Measurements from ENCODE around the gene TGFBR3.

DNA sequence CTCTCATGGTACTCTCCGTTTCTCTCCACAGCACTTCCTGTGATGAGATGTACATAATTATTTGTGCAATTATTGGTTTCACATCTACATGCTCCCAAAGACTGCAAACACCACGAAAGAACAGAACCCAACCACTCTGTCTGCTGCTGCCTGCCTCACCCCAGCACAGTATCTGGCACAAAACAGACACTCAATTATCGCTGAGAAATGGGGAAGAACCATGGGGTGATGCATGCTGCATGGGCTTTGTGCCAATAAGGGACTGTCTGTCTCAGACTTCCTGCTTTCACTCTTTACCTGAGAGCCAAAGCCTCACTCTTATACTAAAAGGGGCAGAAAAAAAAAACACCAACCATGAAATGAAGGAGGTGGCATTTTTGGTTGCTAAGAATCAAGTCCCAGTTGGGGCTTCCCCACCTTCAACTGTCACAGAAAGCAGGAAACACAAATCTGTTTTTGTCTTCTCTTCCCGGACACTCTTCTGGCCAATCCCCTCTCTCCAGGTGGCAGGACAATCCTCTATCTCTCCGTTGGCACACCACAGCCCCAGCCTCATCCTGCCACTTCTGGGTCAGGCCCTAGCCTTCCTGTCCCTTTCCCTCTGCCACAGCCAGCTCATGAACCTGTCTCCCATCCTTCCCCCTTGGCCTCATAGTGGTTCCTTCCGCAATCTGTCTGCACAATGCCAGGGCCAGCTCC, 82.0 kb downstream of the TGFBR3 start:
- no peak for TF ChIP-seq POLR2A (IDR thresholded peaks at IDR 0.05)
- TF ChIP-seq, protein P1, sequence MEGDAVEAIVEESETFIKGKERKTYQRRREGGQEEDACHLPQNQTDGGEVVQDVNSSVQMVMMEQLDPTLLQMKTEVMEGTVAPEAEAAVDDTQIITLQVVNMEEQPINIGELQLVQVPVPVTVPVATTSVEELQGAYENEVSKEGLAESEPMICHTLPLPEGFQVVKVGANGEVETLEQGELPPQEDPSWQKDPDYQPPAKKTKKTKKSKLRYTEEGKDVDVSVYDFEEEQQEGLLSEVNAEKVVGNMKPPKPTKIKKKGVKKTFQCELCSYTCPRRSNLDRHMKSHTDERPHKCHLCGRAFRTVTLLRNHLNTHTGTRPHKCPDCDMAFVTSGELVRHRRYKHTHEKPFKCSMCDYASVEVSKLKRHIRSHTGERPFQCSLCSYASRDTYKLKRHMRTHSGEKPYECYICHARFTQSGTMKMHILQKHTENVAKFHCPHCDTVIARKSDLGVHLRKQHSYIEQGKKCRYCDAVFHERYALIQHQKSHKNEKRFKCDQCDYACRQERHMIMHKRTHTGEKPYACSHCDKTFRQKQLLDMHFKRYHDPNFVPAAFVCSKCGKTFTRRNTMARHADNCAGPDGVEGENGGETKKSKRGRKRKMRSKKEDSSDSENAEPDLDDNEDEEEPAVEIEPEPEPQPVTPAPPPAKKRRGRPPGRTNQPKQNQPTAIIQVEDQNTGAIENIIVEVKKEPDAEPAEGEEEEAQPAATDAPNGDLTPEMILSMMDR (IDR thresholded peaks at IDR 0.05) = no peak

Measured in Peyer's patch (tissue), 4 donors.